ENCODE results near the gene SPNS2. TPM values are rescaled to one million over a fixed set of nuclear protein-coding genes. Genes with fewer than 3 reads are reported as not detected.

Gene SPNS2
- total RNA-seq, 1 experiment from 2014 or later, result 0.33 TPM

- no peak overlapping the region for H3K56ac ChIP-seq (ENCODE audit: insufficient read length, low read depth, low read length)
- no peak for TF ChIP-seq CTCF (conservative IDR thresholded peaks at IDR 0.05)
- H3K27me3 ChIP-seq (ENCODE audit: insufficient read depth, low read length), result no peaks in the 10 kb centered on the region
- no peaks in the 10 kb centered on the region for H3K27me3 Mint-ChIP-seq (ENCODE audit: low read depth)
- no peak overlapping the region for H3K4ac ChIP-seq (ENCODE audit: low read depth, low read length)
- no peak overlapping the region for H4K91ac ChIP-seq (ENCODE audit: insufficient read length, low read depth, low read length)
- H4K8ac ChIP-seq (replicated peaks; ENCODE audit: insufficient read length, low read depth, low read length), result no peak overlapping the region
- no peak overlapping the region for H3K27ac Mint-ChIP-seq
- no peaks in the 10 kb centered on the region for H3K4me1 ChIP-seq (ENCODE audit: insufficient read depth, low read length)
- no peak overlapping the region for H2BK12ac ChIP-seq (ENCODE audit: insufficient read length, low read depth, low read length)
- H3K18ac ChIP-seq (ENCODE audit: insufficient read length, low read depth, low read length), result no peak overlapping the region
- peaks cover 0 to 2% of the 10 kb centered on the region in 2 experiments; a peak in 1 of 4 replicates for H3K4me1 Mint-ChIP-seq
- no peak overlapping the region for H2AK5ac ChIP-seq (ENCODE audit: insufficient read length, low read length)
- H3T11ph ChIP-seq (ENCODE audit: low read length), result no peak overlapping the region
- no peak overlapping the region for H3K9ac ChIP-seq (ENCODE audit: extremely low read depth, insufficient read length, low read length)
- H2BK15ac ChIP-seq (ENCODE audit: low read depth, low read length), result no peak overlapping the region
- H2AFZ ChIP-seq (ENCODE audit: low read length), result no peak overlapping the region
- no peak overlapping the region for H3K23ac ChIP-seq (ENCODE audit: insufficient read length, low read depth, low read length)
- no peaks in the 10 kb centered on the region for H3K79me1 ChIP-seq (ENCODE audit: insufficient read depth, low read depth, low read length, poor library complexity, severe bottlenecking)
- no peaks in the 10 kb centered on the region for H3K79me2 ChIP-seq (ENCODE audit: insufficient read depth, low read length)
- no peak for DNase-seq
- no peaks in the 10 kb centered on the region for H3K9me3 Mint-ChIP-seq
- H3K9me3 ChIP-seq (ENCODE audit: control insufficient read depth, low read depth, low read length), result no peaks in the 10 kb centered on the region
- no peak overlapping the region for H4K5ac ChIP-seq (ENCODE audit: insufficient read length, low read depth, low read length)
- H2BK20ac ChIP-seq (ENCODE audit: low read depth, low read length, poor library complexity, severe bottlenecking), result no peak overlapping the region
- H2BK120ac ChIP-seq (ENCODE audit: low read depth, low read length, poor library complexity, severe bottlenecking), result no peak overlapping the region
- peaks cover 3% of the 10 kb centered on the region for H4K20me1 ChIP-seq (ENCODE audit: control insufficient read depth, insufficient read depth, insufficient read length)
- H3K4me2 ChIP-seq (ENCODE audit: insufficient read depth, insufficient read length, low read length), result no peak overlapping the region
- no peak overlapping the region; a peak in 1 of 5 replicates for H3K4me3 Mint-ChIP-seq
- H3K23me2 ChIP-seq (ENCODE audit: insufficient read length, low read depth, low read length, poor library complexity, severe bottlenecking), result no peaks in the 10 kb centered on the region
- peaks cover 34 to 82% (median 70%) of the 10 kb centered on the region in 3 experiments for H3K36me3 Mint-ChIP-seq (ENCODE audit: insufficient read depth in 1 of 3, low read depth in 3 of 3)
- H3K27ac ChIP-seq (ENCODE audit: insufficient read length, low read depth, low read length), result no peak overlapping the region
- WGBS (ENCODE audit: extremely low coverage, insufficient read length, low lambda C conversion rate), result no CpG with 5 or more reads among the region's 32 CpGs
- H3K14ac ChIP-seq (ENCODE audit: insufficient read depth, low read length), result no peak overlapping the region
- H2BK5ac ChIP-seq (ENCODE audit: insufficient read length, low read length), result no peak overlapping the region
Measured at GRCh38 chr17:4545217-4545951, 46.7 kb downstream of the SPNS2 start.
